GM23338 (cell line): ENCODE results near the gene RHOV. TPM values are rescaled to one million over a fixed set of nuclear protein-coding genes. Genes with fewer than 3 reads are reported as not detected.
"Not testable (repeated sequence)": the region's sequence is repeated elsewhere in the genome, so short reads cannot be mapped to it uniquely, and the experiment has no call there.

Experiments
- ATAC-seq: fragments of 200-7000 bp; cut with Tn5 transposase; 3 replicates; pipeline ENCODE4 v1.9.1; 2020
- DNase-seq: peaks from one replicate; pipeline ENCODE4 v3.0.0-alpha.2; 2015; ENCODE audit warnings: low spot score
- H2AFZ ChIP-seq: fragments of 200-600 bp; sonication (generic); 2 replicates; pipeline ENCODE4 v1.8.0; 2016; ENCODE audit warnings: antibody characterized with exemption, mild to moderate bottlenecking, moderate library complexity
- H3F3A ChIP-seq: fragments of 200-600 bp; sonication (generic); replicated peaks from 2 replicates; pipeline ENCODE4 v1.8.0; 2017; ENCODE audit warnings: antibody characterized with exemption, mixed run types, low read depth
- H3K27ac ChIP-seq: fragments of 200-600 bp; sonication (generic); 2 replicates; pipeline ENCODE4 v1.6.1; 2016; ENCODE audit warnings: low read depth
- H3K27me3 ChIP-seq: fragments of 200-600 bp; sonication (generic); 2 replicates; pipeline ENCODE4 v1.8.0; 2016; ENCODE audit warnings: mild to moderate bottlenecking, mixed run types, moderate library complexity; ENCODE audit not compliant: insufficient read depth
- H3K36me3 ChIP-seq: fragments of 200-600 bp; sonication (generic); 2 replicates; pipeline ENCODE4 v1.8.0; 2016; ENCODE audit warnings: mild to moderate bottlenecking; ENCODE audit not compliant: insufficient read depth
- H3K4me1 ChIP-seq: fragments of 200-600 bp; sonication (generic); 2 replicates; pipeline ENCODE4 v1.8.0; 2016; ENCODE audit warnings: mild to moderate bottlenecking, moderate library complexity; ENCODE audit not compliant: insufficient read depth
- H3K4me2 ChIP-seq: fragments of 200-600 bp; sonication (generic); 2 replicates; pipeline ENCODE4 v1.7.1; 2017; ENCODE audit warnings: mixed run types
- H3K4me3 ChIP-seq: fragments of 200-600 bp; sonication (generic); 2 replicates; pipeline ENCODE4 v1.6.1; 2016; ENCODE audit warnings: mixed run types
- H3K79me2 ChIP-seq: fragments of 200-600 bp; sonication (generic); replicated peaks from 2 replicates; pipeline ENCODE4 v1.8.0; 2017; ENCODE audit warnings: mild to moderate bottlenecking; ENCODE audit not compliant: insufficient read depth
- H3K9me2 ChIP-seq: fragments of 200-600 bp; sonication (generic); 2 replicates; pipeline ENCODE4 v1.8.0; 2017; ENCODE audit not compliant: insufficient read depth
- H4K20me1 ChIP-seq: fragments of 200-600 bp; sonication (generic); replicated peaks from 2 replicates; pipeline ENCODE4 v1.8.0; 2017; ENCODE audit warnings: mild to moderate bottlenecking; ENCODE audit not compliant: insufficient read depth
- H3K27ac Mint-ChIP-seq: 2 replicates; pipeline ENCODE4 v1.8.0; 2020; ENCODE audit warnings: inconsistent platforms, mild to moderate bottlenecking, moderate library complexity, mixed read lengths
- H3K27me3 Mint-ChIP-seq: 3 replicates; pipeline ENCODE4 v1.8.0; 2022; ENCODE audit warnings: low read depth, mild to moderate bottlenecking, moderate library complexity, mixed read lengths, inconsistent platforms; ENCODE audit not compliant: insufficient read depth, poor library complexity
- H3K36me3 Mint-ChIP-seq: 3 replicates; pipeline ENCODE4 v1.8.0; 2021; ENCODE audit warnings: low read depth, mild to moderate bottlenecking, inconsistent platforms, moderate library complexity, mixed read lengths
- H3K4me1 Mint-ChIP-seq: 3 replicates; pipeline ENCODE4 v1.8.0; 2020; ENCODE audit warnings: mild to moderate bottlenecking, inconsistent platforms, mixed read lengths
- H3K4me3 Mint-ChIP-seq: 3 replicates; pipeline ENCODE4 v1.8.0; 2021; ENCODE audit warnings: moderate library complexity, mild to moderate bottlenecking, inconsistent platforms, mixed read lengths
- H3K9me3 Mint-ChIP-seq: 3 replicates; pipeline ENCODE4 v1.8.0; 2020; ENCODE audit warnings: moderate library complexity, mild to moderate bottlenecking, inconsistent platforms, mixed read lengths
- EZH2phosphoT487 ChIP-seq: fragments of 200-600 bp; sonication (generic); IDR thresholded peaks from one replicate; pipeline ENCODE4 v1.8.1; 2018; ENCODE audit warnings: antibody characterized with exemption; ENCODE audit not compliant: unreplicated experiment
- STAT1 ChIP-seq: IDR thresholded peaks from one replicate; pipeline ENCODE4 v1.6.1; 2016; ENCODE audit warnings: antibody characterized with exemption; ENCODE audit not compliant: unreplicated experiment
- ZNF114 ChIP-seq: fragments of 250-450 bp; sonication (Bioruptor Pico); IDR thresholded peaks from 2 replicates; pipeline ENCODE4 v1.5.0; 2020; ENCODE audit warnings: mild to moderate bottlenecking, moderate library complexity
- ZNF331 ChIP-seq: fragments of 250-450 bp; sonication (Bioruptor Pico); IDR thresholded peaks from 2 replicates; pipeline ENCODE4 v1.5.0; 2020; ENCODE audit warnings: low read depth, mild to moderate bottlenecking, moderate library complexity
- polyA plus RNA-seq: library from polyadenylated mRNA; unstranded; fragments of >200 nt; fragmentation: Nextera tagmentation; extraction: Ambion mirVana; gene quantifications from 2 replicates; pipeline ENCODE4 v1.2.1, GENCODE V29; 2016
- total RNA-seq: library from RNA; depleted of rRNA; stranded (reverse); fragments of >200 nt; shearing (Covaris generic); gene quantifications from 2 replicates; pipeline ENCODE4 v1.2.3, GENCODE V29; 2014
- TF ChIP-seq, protein P1 (sequence below): fragments of 250-450 bp; sonication (Bioruptor Pico); IDR thresholded peaks from 2 replicates; pipeline ENCODE4 v1.5.0; 2020; ENCODE audit warnings: mild to moderate bottlenecking, moderate library complexity
- TF ChIP-seq, protein P2 (sequence below): IDR thresholded peaks from one replicate; pipeline ENCODE4 v1.6.1; 2018; ENCODE audit warnings: antibody characterized with exemption; ENCODE audit not compliant: unreplicated experiment
- TF ChIP-seq, protein P3 (sequence below): IDR thresholded peaks from 2 replicates; pipeline ENCODE4 v1.6.1; 2016; ENCODE audit warnings: antibody characterized with exemption

The RHOV gene
- total and polyA plus RNA-seq, 2 experiments from 2014 or later: 4.4 to 4.7 TPM

DNA sequence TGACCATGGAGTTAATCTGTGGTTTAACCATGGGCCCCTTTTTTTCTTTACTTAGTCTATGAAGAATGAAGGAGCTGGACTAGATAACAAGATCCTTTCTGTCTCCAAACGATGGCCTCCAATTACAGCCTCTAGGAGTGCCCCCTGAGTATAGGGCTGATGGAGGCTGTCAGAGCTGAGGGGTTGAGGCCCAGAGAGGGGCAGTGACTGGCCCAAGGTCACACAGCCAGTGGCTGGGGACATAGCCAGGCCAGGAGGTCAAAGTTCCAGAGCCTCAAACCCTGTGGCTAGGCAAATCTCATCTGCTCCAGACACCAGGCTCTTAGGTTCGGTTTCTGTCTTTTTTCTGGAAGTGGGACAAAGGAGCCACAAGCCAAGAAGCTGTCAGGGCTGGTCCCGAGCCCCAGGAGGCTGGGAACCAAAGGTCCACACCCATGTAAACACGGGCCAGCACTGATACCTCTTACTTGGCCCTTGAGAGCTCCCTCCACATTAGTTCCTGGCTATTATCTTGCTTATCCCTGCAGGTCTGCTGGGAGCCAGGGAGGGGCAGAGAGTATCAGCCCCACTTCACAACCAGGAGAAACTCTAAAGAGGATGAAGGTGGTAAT is 10.3 kb downstream of the RHOV start (continued):
- TF ChIP-seq, protein P1, sequence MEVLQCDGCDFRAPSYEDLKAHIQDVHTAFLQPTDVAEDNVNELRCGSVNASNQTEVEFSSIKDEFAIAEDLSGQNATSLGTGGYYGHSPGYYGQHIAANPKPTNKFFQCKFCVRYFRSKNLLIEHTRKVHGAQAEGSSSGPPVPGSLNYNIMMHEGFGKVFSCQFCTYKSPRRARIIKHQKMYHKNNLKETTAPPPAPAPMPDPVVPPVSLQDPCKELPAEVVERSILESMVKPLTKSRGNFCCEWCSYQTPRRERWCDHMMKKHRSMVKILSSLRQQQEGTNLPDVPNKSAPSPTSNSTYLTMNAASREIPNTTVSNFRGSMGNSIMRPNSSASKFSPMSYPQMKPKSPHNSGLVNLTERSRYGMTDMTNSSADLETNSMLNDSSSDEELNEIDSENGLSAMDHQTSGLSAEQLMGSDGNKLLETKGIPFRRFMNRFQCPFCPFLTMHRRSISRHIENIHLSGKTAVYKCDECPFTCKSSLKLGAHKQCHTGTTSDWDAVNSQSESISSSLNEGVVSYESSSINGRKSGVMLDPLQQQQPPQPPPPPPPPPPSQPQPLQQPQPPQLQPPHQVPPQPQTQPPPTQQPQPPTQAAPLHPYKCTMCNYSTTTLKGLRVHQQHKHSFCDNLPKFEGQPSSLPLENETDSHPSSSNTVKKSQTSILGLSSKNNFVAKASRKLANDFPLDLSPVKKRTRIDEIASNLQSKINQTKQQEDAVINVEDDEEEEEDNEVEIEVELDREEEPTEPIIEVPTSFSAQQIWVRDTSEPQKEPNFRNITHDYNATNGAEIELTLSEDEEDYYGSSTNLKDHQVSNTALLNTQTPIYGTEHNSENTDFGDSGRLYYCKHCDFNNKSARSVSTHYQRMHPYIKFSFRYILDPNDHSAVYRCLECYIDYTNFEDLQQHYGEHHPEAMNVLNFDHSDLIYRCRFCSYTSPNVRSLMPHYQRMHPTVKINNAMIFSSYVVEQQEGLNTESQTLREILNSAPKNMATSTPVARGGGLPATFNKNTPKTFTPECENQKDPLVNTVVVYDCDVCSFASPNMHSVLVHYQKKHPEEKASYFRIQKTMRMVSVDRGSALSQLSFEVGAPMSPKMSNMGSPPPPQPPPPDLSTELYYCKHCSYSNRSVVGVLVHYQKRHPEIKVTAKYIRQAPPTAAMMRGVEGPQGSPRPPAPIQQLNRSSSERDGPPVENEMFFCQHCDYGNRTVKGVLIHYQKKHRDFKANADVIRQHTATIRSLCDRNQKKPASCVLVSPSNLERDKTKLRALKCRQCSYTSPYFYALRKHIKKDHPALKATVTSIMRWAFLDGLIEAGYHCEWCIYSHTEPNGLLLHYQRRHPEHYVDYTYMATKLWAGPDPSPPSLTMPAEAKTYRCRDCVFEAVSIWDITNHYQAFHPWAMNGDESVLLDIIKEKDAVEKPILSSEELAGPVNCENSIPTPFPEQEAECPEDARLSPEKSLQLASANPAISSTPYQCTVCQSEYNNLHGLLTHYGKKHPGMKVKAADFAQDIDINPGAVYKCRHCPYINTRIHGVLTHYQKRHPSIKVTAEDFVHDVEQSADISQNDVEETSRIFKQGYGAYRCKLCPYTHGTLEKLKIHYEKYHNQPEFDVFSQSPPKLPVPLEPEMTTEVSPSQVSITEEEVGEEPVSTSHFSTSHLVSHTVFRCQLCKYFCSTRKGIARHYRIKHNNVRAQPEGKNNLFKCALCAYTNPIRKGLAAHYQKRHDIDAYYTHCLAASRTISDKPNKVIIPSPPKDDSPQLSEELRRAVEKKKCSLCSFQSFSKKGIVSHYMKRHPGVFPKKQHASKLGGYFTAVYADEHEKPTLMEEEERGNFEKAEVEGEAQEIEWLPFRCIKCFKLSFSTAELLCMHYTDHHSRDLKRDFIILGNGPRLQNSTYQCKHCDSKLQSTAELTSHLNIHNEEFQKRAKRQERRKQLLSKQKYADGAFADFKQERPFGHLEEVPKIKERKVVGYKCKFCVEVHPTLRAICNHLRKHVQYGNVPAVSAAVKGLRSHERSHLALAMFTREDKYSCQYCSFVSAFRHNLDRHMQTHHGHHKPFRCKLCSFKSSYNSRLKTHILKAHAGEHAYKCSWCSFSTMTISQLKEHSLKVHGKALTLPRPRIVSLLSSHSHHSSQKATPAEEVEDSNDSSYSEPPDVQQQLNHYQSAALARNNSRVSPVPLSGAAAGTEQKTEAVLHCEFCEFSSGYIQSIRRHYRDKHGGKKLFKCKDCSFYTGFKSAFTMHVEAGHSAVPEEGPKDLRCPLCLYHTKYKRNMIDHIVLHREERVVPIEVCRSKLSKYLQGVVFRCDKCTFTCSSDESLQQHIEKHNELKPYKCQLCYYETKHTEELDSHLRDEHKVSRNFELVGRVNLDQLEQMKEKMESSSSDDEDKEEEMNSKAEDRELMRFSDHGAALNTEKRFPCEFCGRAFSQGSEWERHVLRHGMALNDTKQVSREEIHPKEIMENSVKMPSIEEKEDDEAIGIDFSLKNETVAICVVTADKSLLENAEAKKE (CRISPR knock-in tag): no peak
- TF ChIP-seq STAT1: no peak
- TF ChIP-seq, protein P2, sequence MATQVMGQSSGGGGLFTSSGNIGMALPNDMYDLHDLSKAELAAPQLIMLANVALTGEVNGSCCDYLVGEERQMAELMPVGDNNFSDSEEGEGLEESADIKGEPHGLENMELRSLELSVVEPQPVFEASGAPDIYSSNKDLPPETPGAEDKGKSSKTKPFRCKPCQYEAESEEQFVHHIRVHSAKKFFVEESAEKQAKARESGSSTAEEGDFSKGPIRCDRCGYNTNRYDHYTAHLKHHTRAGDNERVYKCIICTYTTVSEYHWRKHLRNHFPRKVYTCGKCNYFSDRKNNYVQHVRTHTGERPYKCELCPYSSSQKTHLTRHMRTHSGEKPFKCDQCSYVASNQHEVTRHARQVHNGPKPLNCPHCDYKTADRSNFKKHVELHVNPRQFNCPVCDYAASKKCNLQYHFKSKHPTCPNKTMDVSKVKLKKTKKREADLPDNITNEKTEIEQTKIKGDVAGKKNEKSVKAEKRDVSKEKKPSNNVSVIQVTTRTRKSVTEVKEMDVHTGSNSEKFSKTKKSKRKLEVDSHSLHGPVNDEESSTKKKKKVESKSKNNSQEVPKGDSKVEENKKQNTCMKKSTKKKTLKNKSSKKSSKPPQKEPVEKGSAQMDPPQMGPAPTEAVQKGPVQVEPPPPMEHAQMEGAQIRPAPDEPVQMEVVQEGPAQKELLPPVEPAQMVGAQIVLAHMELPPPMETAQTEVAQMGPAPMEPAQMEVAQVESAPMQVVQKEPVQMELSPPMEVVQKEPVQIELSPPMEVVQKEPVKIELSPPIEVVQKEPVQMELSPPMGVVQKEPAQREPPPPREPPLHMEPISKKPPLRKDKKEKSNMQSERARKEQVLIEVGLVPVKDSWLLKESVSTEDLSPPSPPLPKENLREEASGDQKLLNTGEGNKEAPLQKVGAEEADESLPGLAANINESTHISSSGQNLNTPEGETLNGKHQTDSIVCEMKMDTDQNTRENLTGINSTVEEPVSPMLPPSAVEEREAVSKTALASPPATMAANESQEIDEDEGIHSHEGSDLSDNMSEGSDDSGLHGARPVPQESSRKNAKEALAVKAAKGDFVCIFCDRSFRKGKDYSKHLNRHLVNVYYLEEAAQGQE: no peak
- TF ChIP-seq EZH2phosphoT487: no peak
- no peak for TF ChIP-seq ZNF114 (CRISPR knock-in tag)
- TF ChIP-seq ZNF331 (CRISPR knock-in tag): no peak
- TF ChIP-seq, protein P3, sequence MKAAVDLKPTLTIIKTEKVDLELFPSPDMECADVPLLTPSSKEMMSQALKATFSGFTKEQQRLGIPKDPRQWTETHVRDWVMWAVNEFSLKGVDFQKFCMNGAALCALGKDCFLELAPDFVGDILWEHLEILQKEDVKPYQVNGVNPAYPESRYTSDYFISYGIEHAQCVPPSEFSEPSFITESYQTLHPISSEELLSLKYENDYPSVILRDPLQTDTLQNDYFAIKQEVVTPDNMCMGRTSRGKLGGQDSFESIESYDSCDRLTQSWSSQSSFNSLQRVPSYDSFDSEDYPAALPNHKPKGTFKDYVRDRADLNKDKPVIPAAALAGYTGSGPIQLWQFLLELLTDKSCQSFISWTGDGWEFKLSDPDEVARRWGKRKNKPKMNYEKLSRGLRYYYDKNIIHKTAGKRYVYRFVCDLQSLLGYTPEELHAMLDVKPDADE: no peak

DNA sequence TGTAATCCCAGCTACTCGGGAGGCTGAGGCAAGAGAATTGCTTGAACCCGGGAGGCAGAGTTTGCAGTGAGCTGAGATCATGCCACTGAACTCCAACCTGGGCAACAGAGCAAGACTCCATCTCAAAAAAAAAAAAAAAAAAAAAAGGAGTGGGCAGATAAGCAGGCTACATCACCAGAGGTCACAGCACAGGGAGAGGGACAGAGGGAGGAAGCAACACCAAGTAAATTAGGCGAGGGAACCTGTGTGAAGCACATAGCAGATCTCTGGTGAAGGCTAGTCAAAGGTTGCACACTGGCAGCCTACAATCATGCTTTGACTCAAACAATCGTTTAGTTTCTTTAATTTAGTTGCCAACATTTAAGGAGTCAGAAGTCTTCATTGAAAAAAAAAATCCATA is 12.9 kb downstream of the RHOV start:
- peaks cover 17% of the 10 kb centered on the region for H3F3A ChIP-seq
- not testable (repeated sequence) for H3K79me2 ChIP-seq, ATAC-seq, H3K27ac ChIP-seq, H3K9me3 Mint-ChIP-seq, H3K36me3 ChIP-seq, H3K4me3 Mint-ChIP-seq, H4K20me1 ChIP-seq, H3K9me2 ChIP-seq, H3K4me1 ChIP-seq, H2AFZ ChIP-seq, DNase-seq, H3K27ac Mint-ChIP-seq, H3K4me2 ChIP-seq, H3K27me3 ChIP-seq, H3K4me3 ChIP-seq
- Mint-ChIP-seq H3K27me3 (peaks cover 13% of the 10 kb centered on the region), H3K36me3 (peaks cover 25% of the 10 kb centered on the region), H3K4me1 (peaks cover 27% of the 10 kb centered on the region)
